HG03039 (cell line): ENCODE measurements around the gene GPR132.
A peak's percentile ranks its signal among the peaks of the same experiment; 100 is the strongest.

ENCODE experiments used
- ATAC-seq: cut with Tn5 transposase; IDR thresholded peaks from one replicate; pipeline ENCODE4 v1.9.1; 2021; ENCODE audit warnings: mild to moderate bottlenecking, moderate library complexity; ENCODE audit not compliant: unreplicated experiment

GPR132 gene

DNA sequence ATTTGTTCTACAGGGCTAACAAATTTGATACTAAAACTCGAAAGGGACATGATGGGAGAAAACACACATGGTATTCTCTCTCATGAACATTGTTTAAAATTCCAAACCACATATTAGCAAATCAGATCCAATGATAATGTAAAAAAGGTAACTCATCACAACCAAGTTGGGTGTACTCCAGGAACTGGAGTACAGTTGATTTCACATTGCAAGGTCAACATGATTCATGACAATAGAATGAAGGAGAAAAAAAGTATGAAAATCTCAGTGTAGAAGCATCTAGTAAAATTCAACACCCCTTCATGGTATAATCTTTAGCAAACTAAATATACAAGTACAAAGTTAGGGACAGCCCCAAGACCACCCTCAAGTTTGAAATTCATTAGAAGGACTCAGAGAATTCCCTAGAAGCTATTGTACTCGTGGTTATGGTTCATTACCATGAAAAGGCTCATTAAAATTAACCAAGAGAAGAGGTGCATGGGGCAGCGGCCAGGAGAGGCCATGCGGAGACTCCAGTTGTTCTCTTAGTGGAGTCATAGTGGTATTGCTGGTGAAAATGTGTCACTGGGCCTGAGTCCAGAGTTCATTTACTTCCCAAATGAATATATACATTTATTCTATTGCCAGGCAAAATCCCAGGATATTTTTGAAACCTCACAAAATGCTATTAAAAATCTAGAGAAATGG is 41.3 kb downstream of the GPR132 start:
- no peak for ATAC-seq

DNA sequence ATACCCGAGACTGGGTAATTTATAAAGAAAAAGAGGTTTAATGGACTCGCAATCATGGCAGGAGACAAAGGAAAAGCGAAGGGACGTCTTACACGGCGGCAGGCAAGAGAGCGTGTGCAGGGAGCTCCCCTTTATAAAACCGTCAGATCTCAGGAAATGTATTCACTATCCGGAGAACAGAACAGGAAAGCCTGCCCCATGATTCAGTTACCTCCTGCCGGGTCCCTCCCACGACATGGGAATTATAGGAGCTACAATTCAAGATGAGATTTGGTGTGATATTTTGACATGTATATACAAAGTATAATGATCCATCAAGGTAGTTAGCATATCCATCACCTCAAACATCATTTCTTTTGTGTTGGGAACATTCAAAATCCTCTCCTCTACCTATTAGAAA is 42.1 kb downstream of the GPR132 start:
- no peak for ATAC-seq

DNA sequence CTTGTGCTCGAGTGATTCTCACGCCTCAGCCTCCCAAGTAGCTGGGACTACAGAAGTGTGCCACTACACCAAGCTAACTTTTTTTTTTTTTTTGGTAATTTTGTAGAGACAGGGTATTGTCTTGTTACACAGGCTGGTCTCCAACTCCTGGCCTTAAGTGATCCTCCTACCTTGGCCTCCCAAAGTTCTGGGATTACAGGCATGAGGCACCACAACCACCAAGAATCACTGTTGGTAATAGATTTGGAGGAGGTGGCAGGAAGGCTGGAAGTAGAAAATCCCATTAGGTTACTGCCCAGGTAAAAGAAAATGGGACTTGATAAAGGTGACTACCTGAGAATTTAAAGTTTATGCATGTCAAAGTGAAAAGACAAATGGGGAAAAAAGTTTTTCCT is 43.0 kb downstream of the GPR132 start:
- no peak for ATAC-seq

DNA sequence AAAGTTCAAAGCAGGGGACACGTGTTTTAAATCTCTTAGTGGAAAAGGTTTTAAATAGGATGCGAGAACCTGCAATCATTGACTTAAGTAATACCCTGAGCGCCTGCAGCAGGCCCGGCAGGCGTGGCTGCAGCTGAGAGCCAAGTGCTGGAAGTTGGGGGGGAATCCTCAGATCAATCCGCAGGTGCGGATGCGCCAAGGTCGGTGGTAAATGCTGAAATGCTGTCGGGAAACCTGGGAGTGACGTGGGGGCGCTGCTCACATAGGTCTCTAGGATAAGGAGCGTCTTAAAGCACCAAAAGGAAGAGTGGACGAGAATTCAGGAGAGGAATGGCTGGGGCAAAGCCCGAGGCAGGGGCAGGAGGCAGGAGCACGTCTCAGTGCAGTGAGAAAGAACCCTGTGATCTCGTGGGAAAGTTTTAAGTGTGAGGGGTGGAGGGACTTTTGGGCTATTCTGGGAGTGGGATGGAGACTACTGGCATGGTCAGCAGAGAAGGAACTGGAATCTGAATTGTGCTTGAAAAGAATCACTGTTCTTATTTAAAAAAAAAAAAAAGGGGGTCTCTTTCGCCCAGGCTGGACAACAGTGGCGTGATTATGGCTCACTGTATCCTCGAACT is 43.5 kb downstream of the GPR132 start:
- ATAC-seq: no peak

DNA sequence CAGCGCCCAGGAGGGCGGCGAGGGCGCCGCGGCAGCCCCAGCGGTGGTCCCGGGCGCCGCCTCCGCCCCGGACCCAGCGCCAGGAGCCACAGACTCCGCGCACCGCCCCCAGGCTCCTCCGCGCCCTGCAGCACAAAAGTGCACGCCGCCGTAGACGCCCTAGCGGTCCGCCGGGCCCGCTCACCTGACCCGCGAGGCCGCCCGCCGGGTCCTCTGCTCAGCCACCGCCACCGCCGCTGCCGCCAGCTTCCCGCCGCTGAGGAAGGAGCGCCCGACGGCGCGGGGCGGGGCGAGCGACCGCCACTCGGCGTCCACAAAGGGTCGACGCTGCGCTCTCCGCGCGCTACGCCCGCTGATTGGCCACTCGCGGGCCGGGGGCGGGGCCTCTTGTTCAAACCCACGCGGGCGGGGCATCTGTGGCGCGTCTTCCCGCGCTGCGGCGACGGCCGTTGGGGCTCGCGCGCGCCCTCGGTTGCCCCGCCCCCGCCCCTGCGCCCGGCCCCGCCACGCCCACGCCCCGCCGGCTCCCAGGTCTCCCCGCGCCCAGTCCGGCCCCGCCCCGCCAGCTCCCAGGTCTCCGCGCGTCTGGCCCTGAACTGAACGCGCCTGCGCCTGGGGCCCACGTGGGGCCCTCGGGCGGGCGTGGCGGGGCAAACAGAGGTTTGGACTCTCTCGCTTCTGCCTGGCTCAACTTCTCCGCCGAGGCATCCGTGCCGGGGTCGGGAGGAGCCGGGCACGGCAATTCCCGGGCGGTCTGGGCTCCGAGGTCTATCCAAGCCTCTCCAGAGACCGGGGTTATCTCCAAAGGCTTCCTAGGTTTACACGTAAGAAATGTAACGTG is 44.2 kb downstream of the GPR132 start, which contains the start of gene CDCA4:
CDCA4 (minus strand) TSS at position 269 of the 841 bp plus-strand sequence. CDS start 9,154 bp downstream, outside the sequence.
- ATAC-seq: peak; percentile 74

DNA sequence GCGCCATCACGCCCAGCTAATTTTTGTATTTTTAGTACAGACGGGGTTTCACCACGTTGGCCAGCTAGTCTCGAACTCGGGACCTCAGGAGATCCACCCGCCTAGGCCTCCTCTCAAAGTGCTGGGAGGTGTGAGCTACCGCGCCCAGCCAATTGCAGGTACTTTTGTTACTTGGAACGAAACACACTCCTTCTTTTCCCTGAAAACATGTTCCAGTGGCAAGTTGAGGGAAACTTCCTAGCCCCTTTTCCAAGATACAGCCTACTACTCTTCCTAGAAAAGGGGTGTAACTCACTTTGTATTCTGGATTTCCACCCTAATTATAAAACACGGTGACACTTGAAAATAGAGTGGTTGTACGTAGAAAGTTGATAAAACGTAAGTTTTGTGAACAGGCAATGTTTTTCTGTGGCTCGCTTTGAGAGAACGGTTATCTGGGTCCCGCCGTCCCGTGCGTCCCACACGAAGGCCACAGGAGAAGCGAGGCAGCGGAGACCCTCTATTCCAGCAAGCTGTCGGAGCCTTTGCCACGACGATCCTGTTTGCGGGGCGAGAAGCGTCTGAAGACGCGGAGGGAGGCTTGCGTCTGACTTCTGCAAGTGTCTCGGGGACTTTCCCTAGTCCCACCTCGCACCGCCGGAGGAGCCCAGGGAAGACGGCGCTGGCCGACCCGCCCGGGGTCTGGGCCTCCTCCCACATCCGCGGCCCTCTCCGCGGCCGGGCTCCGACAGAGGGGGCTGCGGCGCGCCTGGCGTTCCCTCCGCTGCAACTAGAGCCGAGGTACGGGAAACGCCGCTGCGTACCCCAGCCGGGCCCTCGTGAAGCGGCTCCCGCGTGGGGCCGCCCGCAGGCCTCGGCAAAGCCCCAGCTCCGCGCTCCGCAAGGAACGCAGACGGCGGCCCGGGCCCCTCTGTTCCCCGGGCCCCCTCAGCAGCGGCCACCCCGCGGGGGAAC is 45.1 kb downstream of the GPR132 start:
- peak; percentile 18 for ATAC-seq

DNA sequence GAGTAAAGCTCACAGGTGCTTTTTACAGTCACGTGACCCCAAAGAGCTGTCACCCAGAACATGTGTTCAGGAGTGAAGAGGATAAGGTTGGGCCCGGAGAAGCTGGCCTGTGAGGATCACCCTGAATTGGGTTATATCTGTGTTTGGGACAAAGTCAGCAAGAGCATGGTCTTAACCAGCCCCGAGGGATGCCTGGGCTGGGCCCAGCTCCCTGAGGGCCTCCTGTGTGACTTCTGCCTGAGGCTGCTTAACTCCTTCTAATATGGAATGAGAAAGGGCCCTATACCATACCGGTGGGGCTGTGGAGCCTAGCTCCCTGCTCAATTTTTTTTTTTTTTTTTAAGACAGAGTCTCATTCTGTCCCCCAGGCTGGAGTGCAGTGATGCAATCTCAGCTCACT is 46.8 kb downstream of the GPR132 start:
- no peak for ATAC-seq

DNA sequence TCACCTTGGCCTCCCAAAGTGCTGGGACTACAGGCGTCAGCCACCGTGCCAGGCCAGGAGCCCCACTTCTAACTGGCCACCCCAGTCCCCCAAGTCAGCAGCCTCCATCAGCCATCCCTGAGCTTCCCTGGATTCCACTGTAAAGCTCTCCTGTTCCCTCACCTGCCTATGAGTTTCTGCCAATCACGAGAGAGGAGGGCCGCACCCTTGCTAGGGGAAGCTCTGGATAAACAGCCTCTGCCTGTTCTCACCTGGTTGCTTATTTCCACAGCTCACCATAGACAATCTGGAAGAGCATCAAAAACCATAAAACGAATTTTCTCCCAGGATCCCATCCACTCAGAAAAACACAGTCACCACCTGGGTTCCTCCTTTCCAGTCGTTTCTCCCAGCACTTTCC is 49.3 kb downstream of the GPR132 start:
- ATAC-seq: no peak

DNA sequence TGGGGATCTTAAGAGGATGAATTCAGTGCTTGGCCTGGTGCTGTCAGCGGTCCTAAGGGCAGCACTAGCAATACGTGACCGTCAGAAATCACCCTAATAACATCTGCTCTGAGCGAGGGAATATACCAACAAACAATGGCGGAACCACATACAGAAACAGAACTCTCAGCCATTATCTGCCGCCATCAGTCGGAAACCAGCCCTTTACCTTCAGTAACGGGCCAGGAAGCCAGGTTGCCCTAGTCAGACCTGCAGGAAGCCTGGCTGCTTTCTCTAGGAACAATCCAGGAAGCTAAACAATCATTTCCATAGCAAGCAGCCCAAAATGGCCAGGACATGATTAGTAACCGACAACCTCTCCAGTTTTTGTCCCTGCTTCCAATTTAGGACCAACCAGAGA is 50.0 kb downstream of the GPR132 start:
- ATAC-seq: no peak

DNA sequence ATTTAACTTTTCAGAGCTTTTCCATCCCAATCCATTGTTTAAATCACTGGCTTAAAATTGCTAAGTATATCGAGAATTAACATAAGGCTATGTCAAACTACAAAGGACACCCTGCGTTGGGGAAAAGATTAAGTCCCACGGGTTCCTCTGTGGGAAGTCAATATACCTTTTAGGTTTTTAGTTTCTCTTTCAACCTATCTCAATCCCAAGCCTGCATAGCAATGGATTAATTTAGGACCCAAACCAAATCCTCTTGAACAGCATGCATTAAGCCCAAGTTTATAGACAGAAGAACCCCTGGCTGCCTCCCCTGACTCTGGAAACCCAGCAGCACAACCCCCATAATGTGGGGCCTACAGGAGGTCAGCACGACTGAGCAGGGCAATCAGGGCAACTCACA is 50.6 kb downstream of the GPR132 start:
- ATAC-seq: no peak

DNA sequence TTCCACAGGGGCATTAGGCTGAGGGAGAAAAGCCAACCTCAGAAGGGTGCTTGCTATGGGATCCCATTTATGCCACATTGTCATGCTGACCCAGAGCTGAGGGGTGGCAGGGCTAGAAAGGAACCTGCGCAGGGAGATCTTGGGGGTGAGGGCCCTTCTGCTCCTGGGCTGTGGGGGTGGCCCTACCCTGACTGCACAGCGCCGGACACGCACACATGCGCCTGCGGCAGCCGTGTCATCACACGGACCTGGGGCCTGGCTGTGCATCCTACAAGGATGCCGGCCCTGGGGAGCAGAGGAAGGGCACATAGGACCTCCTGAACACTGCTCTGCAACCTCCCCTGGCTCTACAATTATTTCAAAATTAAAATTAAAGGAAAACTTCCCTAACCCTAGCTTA is 51.2 kb downstream of the GPR132 start:
- ATAC-seq: no peak

DNA sequence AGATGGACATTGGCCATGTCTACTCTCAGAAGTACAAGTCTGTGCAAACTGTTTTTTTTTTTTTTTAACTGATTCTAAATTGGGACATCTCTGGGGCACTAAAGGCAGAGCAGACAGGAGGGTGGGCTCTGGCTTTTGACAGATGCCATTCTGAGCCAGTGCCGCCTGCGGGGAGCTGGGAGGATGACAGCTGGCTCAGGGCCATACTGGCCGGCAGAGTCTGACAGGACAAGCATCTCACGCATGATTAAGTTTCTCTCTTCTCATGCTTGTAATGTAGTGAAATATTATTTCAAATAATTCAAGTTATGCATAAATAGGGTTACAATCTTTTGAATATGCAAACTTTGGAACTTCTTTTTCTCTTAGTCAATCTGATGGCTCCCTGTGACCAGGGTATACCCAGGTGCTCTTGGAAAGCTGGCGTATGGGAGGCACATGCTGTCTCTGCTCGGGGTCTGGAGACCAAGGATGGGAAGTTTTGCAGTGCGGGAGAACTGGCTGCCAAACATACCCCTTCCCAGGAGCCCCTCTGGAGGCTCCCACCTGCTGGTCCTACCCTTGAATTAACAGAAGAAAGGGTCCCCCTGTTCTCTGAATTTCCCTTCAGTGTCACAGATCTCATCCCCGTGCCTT is 52.0 kb downstream of the GPR132 start:
- no peak for ATAC-seq

DNA sequence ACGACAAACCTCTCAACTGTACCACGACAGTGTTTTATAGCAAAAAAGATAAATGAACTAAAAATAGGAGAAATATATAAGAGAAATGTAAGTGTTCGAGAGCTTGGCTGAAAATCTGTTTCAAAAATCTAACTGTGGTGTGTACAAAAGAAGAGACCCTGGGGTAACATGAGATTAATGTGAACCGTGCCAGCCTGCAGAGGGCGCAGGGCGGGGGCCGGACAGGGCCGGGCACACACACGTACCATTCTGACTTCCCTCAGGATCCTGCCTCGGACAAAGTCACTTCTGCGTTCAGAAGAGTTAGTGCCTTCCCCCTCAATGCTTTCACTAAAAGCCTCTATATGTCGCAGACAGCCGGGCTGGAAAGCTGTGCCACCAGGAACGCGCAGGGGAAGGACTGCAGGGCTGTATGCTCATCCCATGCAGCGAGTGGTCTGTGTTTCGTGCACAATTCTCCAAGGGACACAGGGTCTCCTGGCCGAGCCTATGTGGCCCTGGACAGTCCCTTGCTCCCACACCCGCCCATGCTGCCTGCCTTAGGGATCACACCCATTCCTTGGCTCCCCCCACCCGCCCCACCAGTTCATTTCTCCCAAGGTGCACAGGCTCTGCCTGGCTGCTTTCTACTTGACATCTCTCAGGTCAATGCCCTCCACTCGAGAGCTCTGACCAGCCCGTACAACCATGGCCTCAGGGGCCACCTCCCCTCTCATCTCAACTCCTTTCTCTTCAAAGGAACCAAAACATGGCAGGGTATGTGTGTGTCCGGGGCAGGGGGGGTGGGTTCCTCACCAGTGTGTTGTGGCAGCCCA is 52.9 kb downstream of the GPR132 start:
- no peak for ATAC-seq

DNA sequence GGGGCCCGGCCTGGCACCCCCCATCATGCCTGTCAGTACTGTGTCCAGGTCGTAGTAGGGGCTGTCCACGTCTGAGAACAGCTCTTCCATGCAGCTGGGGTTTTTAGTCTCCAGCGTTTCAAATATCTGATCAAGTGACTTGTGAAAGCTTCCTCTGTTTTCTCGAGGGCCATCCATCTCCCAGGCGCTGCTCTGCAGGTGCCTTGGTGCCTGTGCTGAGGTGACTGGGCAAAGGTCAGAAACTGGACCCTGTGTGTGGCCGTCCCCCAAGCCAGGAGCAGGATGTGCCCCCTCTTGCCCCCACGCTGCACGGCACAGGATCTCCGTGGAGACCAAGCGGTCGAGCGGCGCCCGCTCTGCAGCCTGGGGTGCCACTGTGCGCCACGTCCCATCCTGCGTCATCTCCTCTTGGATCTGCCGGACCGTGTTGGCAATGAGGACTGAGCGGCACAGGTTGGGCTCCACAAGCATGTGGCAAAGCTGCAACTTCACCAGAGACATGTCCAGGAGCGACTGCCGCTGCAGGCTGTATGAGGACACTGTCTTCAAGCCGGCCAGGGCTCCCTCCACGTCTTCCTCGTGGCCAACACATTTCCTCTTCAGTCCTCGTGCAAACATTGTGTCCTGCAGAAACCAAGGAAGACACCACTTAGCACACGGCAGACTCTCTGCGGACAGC is 53.8 kb downstream of the GPR132 start:
- no peak for ATAC-seq

DNA sequence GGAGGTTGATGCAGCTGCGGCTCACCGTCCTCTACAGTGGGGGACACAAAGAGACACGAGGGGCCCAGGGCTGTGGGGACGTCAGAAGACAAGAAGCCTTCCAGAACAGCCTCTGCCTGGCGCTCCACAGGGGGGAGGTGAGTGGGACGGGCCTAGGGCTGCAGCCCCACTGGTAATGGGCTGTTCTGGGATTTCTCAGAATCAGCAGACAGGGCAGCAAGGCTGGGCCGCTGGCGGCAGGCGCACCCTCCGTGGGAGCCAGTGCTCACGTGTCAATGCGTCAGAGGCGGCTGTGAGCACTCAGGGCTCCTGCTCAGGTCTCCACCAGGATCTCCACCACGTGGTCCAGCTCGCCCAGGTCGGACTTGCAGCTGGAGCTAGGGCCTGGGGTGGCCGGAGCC is 54.3 kb downstream of the GPR132 start:
- no peak for ATAC-seq

DNA sequence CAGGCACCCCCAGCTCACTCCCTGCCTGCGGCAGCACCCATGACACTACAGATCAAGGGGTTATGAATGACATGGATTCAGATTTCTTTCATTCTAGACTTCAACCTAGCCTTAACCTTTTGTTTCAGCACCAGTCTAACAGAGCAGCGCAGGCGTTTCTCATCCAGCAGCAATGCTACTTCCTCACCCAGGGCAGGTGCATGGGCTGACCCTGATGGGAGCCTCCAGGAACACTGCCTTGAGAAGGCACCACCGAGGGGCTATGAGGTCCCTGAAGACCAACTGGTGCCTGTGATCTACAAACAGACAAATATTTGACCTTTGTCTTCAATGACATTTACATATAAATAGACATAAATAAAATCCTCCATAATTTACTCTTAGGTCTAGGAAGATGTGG is 55.1 kb downstream of the GPR132 start:
- no peak for ATAC-seq

DNA sequence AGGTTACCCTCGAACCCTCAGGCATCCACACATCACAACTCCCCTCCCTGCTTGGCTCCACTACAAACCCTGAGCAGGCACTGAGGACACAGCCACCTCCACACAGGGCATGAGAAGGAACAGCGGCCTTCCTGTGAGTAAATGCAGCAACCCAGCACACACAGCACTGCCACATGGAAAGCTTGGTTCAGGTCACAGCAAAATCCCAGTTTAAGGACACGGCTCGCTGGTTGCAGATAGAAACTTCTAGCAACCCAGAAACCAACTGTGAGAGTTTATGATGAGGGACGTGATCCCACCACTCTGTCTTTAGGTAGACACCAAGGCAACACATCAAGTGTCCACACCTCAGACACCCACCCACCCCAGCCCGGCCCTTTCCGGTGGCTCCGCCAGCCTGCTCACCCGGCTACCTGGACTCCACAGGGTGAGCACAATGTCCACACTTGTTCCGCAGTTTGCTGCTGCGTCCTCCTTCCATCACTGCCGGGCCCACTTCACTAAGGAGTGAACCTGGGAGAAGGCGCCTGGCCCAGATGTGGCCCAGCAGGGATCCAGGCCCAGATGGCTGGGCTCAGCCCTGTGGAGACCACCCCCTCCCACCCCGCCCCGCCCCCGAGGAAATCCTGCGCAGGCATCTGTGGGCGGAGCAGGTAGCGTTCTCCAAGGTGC is 57.5 kb downstream of the GPR132 start:
- no peak for ATAC-seq

DNA sequence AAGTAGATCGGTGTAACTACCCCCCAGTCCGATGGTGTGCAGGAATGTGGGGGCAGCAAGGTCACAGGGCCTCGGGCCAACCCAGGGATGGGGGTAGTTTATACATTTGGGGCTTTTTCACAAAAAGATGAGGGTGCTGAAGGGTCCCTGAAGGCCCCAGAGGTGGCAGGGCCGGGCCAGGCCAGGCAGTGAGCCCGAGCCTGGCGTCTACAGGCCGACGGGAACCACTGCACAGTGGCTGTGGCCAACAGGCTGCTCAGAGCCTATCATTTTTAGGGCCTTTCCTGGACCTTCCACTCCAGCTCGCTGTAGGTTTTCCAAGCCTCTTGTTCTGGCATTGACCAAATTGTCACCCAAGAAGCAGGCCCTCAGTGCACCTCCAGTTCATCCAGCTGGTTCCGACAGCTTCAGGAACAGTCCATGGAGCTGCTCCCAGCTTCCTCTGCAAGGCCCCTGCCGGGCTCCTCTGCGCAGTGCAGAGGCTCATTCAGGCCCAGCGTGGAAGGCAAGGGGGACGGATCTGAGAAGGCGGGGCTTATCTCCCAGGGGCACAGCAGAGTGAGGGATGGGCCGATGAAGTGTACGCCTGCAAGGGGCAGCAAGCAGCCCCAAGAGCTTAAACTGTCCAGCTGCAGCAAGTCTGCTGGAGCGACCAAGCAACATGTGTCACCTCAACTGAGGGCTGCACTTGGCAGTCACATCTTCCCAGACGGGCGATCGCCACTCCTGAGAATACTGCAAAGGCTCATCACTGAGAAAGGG is 58.2 kb downstream of the GPR132 start:
- no peak for ATAC-seq
